AG04450 (cell line): ENCODE measurements around the gene TPSG1. TPM values are rescaled to one million over a fixed set of nuclear protein-coding genes. Genes with fewer than 3 reads are reported as not detected.

Experiments
- CTCF ChIA-PET: fragments of 300-600, 350-600 bp; formaldehyde crosslinking; extraction: SDS; loops from one replicate; lab custom pipeline; 2022; ENCODE audit warnings: antibody characterized with exemption, inconsistent platforms; lab: Charles Lee
- POLR2A ChIA-PET: fragments of 350-600 bp; formaldehyde crosslinking; extraction: SDS; loops from one replicate; lab custom pipeline; 2021; ENCODE audit warnings: antibody characterized with exemption, inconsistent platforms; lab: Yijun Ruan, JAX
- DNase-seq: peaks from one replicate; pipeline ENCODE4 v3.0.0-alpha.2; 2011; ENCODE audit warnings: low read depth, low spot score
- H3K27ac ChIP-seq: one replicate; pipeline ENCODE4 v1.5.1; 2012; ENCODE audit warnings: low read depth, low read length, control low read depth
- H3K27me3 ChIP-seq: one replicate; pipeline ENCODE4 v1.6.0; 2012; ENCODE audit warnings: low read length; ENCODE audit not compliant: control insufficient read depth, insufficient read depth
- H3K4me3 ChIP-seq: 2 replicates; pipeline ENCODE4 v1.5.1; 2011; ENCODE audit warnings: mild to moderate bottlenecking, low read depth, low read length, control low read depth
- H3K9me3 ChIP-seq: 2 replicates; pipeline ENCODE4 v1.5.1; 2012; ENCODE audit warnings: low read length; ENCODE audit not compliant: control insufficient read depth, insufficient read depth
- CTCF ChIP-seq: IDR thresholded peaks from 2 replicates; pipeline ENCODE4 v1.5.1; 2011; ENCODE audit warnings: low read depth, low read length, control low read depth, inconsistent platforms
- polyA plus RNA-seq: library from polyadenylated mRNA; depleted of rRNA; stranded (reverse); fragments of >200 nt; gene quantifications from 2 replicates; pipeline ENCODE4 v1.2.3, GENCODE V29; 2011

TPSG1 gene
- polyA plus RNA-seq, 1 experiment, result not detected

- H3K27me3 ChIP-seq, result no peaks in the 10 kb centered on the region
- no peak overlapping the region for H3K27ac ChIP-seq
- no peak for DNase-seq
- ChIA-PET POLR2A (no interaction called here), CTCF (no interaction called here)
- H3K4me3 ChIP-seq, result no peak overlapping the region
- H3K9me3 ChIP-seq, result no peaks in the 10 kb centered on the region; the same call in 1 of the 2 replicates
- no peak for TF ChIP-seq CTCF
Measured at GRCh38 chr16:1224558-1224957, 510 bp downstream of the TPSG1 start.

- Histone ChIP-seq H3K27ac (no peak overlapping the region), H3K4me3 (no peak overlapping the region), H3K9me3 (no peaks in the 10 kb centered on the region; the same call in 1 of the 2 replicates), H3K27me3 (no peaks in the 10 kb centered on the region)
- CTCF ChIA-PET, result no interaction called here
- no peak for DNase-seq
- TF ChIP-seq CTCF, result no peak
- POLR2A ChIA-PET, result interaction anchor here (1.1 kb wide), 1 partner anchor 20 kb away, joined by 3 read pairs; no protein-coding TSS in a partner anchor
Measured at GRCh38 chr16:1223355-1224214, 1.5 kb downstream of the TPSG1 start.

GRCh38 chr16:1222553-1223354 lies 2.3 kb downstream of the TPSG1 start:
- CTCF ChIA-PET, result no interaction called here
- TF ChIP-seq CTCF, result no peak
- DNase-seq, result no peak
- Histone ChIP-seq H3K4me3 (no peak overlapping the region), H3K27me3 (no peaks in the 10 kb centered on the region), H3K9me3 (no peaks in the 10 kb centered on the region; the same call in 1 of the 2 replicates), H3K27ac (no peak overlapping the region)
- POLR2A ChIA-PET, result interaction anchor here (1.1 kb wide), 1 partner anchor 19 kb away, joined by 3 read pairs; no protein-coding TSS in a partner anchor

- TF ChIP-seq CTCF, result no peak
- DNase-seq, result no peak
- Histone ChIP-seq H3K4me3 (no peak overlapping the region), H3K9me3 (no peaks in the 10 kb centered on the region; the same call in 1 of the 2 replicates), H3K27ac (no peak overlapping the region), H3K27me3 (no peaks in the 10 kb centered on the region)
- ChIA-PET POLR2A (interaction anchor here (1.1 kb wide), 1 partner anchor 18 kb away, joined by 3 read pairs; no protein-coding TSS in a partner anchor), CTCF (no interaction called here)
Measured at GRCh38 chr16:1221628-1222552, 3.2 kb downstream of the TPSG1 start.
